SK-N-SH (cell line): ENCODE data around the gene NIPAL4. TPM values are rescaled to one million over a fixed set of nuclear protein-coding genes. Genes with fewer than 3 reads are reported as not detected.

Source experiments
- CTCF ChIA-PET: fragments of 300-600, 350-600 bp; formaldehyde crosslinking; extraction: SDS; loops from one replicate; lab custom pipeline; 2021; lab: Yijun Ruan, JAX
- POLR2A ChIA-PET: fragments of 350-600 bp; sonication (Branson Sonifier 250); formaldehyde crosslinking; extraction: SDS; loops from one replicate; lab custom pipeline; 2020; ENCODE audit warnings: antibody characterized with exemption, inconsistent platforms; lab: Yijun Ruan, JAX
- DNase-seq: peaks from one replicate; pipeline ENCODE4 v3.0.0; 2012
- H2AFZ ChIP-seq: fragments of 200-600 bp; sonication (generic); 2 replicates; pipeline ENCODE4 v1.8.1; 2016; ENCODE audit warnings: antibody characterized with exemption, mild to moderate bottlenecking, low read depth
- H3F3A ChIP-seq: fragments of 200-600 bp; sonication (generic); replicated peaks from 2 replicates; pipeline ENCODE3; 2016; ENCODE audit warnings: antibody characterized with exemption, mild to moderate bottlenecking; ENCODE audit not compliant: insufficient read depth
- H3K27ac ChIP-seq, 2 experiments: fragments of 200-500 bp in 1 of 2; fragments of 200-600 bp in 1 of 2; sonication (Bioruptor generic) in 1 of 2; sonication (generic), shearing (Covaris generic) in 1 of 2; 2 replicates each; pipeline versions ENCODE4 v1.5.1 to v1.6.1; 2014 to 2016; ENCODE audit warnings: low read depth in 2 of 2, inconsistent platforms in 1 of 2, low read length in 1 of 2, mild to moderate bottlenecking in 1 of 2, mixed read lengths in 1 of 2
- H3K27me3 ChIP-seq: fragments of 200-600 bp; sonication (generic), shearing (Covaris generic); 2 replicates; pipeline ENCODE4 v1.6.1; 2016; ENCODE audit warnings: mixed run types; ENCODE audit not compliant: insufficient read depth
- H3K36me3 ChIP-seq, 2 experiments: fragments of 200-500 bp in 1 of 2; fragments of 200-600 bp in 1 of 2; sonication (Bioruptor generic) in 1 of 2; sonication (generic) in 1 of 2; replicated peaks in 1 of 2; 2 replicates each; pipeline versions ENCODE3 to v1.5.1; 2014 to 2016; ENCODE audit warnings: low read length in 1 of 2, mild to moderate bottlenecking in 1 of 2; ENCODE audit not compliant: insufficient read depth in 2 of 2, control insufficient read depth in 1 of 2
- H3K4me1 ChIP-seq, 2 experiments: fragments of 200-500 bp in 1 of 2; fragments of 200-600 bp in 1 of 2; sonication (Bioruptor generic) in 1 of 2; sonication (generic), shearing (Covaris generic) in 1 of 2; 2 replicates each; pipeline versions ENCODE4 v1.5.1 to v1.6.1; 2014 to 2016; ENCODE audit warnings: low read depth in 1 of 2, low read length in 1 of 2, mixed run types in 1 of 2; ENCODE audit not compliant: insufficient read depth in 2 of 2, control insufficient read depth in 1 of 2
- H3K4me2 ChIP-seq: fragments of 200-600 bp; sonication (generic), shearing (Covaris generic); 2 replicates; pipeline ENCODE4 v1.6.1; 2017; ENCODE audit warnings: mixed run types
- H3K4me3 ChIP-seq, 2 experiments: fragments of 200-500 bp in 1 of 2; fragments of 200-600 bp in 1 of 2; sonication (Bioruptor generic) in 1 of 2; sonication (generic), shearing (Covaris generic) in 1 of 2; 2 replicates each; pipeline versions ENCODE4 v1.5.1 to v1.8.1; 2014 to 2016; ENCODE audit warnings: low read depth in 2 of 2, inconsistent platforms in 1 of 2, low read length in 1 of 2, mild to moderate bottlenecking in 1 of 2, mixed read lengths in 1 of 2, moderate library complexity in 1 of 2
- H3K79me2 ChIP-seq: fragments of 200-600 bp; sonication (generic); 2 replicates; pipeline ENCODE4 v1.8.1; 2017; ENCODE audit warnings: mild to moderate bottlenecking; ENCODE audit not compliant: insufficient read depth
- H3K9ac ChIP-seq: fragments of 200-600 bp; sonication (generic); 2 replicates; pipeline ENCODE4 v1.6.1; 2017; ENCODE audit warnings: mixed run types
- H3K9me2 ChIP-seq: fragments of 200-600 bp; sonication (generic); 2 replicates; pipeline ENCODE4 v1.6.1; 2017; ENCODE audit warnings: mixed run types
- H3K9me3 ChIP-seq: fragments of 200-600 bp; sonication (generic); 2 replicates; pipeline ENCODE4 v1.6.1; 2017; ENCODE audit warnings: mixed run types, mild to moderate bottlenecking, moderate library complexity
- H4K20me1 ChIP-seq: fragments of 200-600 bp; sonication (generic); 2 replicates; pipeline ENCODE4 v1.6.1; 2017; ENCODE audit warnings: mild to moderate bottlenecking, mixed run types; ENCODE audit not compliant: insufficient read depth
- ELF1 ChIP-seq: IDR thresholded peaks from 2 replicates; pipeline ENCODE4 v1.4.0; 2012
- EP300 ChIP-seq, 2 experiments: IDR thresholded peaks; 2 replicates each; pipeline versions ENCODE4 v1.4.0 to v1.6.1; 2012; ENCODE audit warnings: borderline replicate concordance in 1 of 2, low read depth in 1 of 2, low read length in 1 of 2
- EZH2phosphoT487 ChIP-seq: fragments of 200-600 bp; sonication (generic); IDR thresholded peaks from 2 replicates; pipeline ENCODE4 v1.6.1; 2017; ENCODE audit warnings: low read depth, mixed run types, mild to moderate bottlenecking, antibody characterized with exemption, moderate library complexity, borderline replicate concordance
- FOSL2 ChIP-seq: IDR thresholded peaks from 2 replicates; pipeline ENCODE4 v1.4.0; 2012; ENCODE audit warnings: low read depth, mild to moderate bottlenecking, moderate library complexity, borderline replicate concordance
- FOXJ3 ChIP-seq: sonication (generic); formaldehyde crosslinking; IDR thresholded peaks from 2 replicates; pipeline ENCODE4 v1.5.1; 2020; ENCODE audit warnings: mild to moderate bottlenecking, missing genetic modification reagents
- GABPA ChIP-seq: IDR thresholded peaks from 2 replicates; pipeline ENCODE4 v1.4.0; 2012; ENCODE audit warnings: low read depth, mild to moderate bottlenecking
- IRF3 ChIP-seq: fragments of 150-350 bp; IDR thresholded peaks from 2 replicates; pipeline ENCODE4 v1.6.1; 2016; ENCODE audit warnings: mild to moderate bottlenecking, low read depth, low read length
- MAX ChIP-seq: IDR thresholded peaks from 2 replicates; pipeline ENCODE4 v1.4.0; 2012; ENCODE audit warnings: low read depth
- MEF2A ChIP-seq: IDR thresholded peaks from 2 replicates; pipeline ENCODE4 v1.4.0; 2012; ENCODE audit warnings: low read depth, borderline replicate concordance
- MXI1 ChIP-seq: IDR thresholded peaks from 2 replicates; pipeline ENCODE4 v1.6.1; 2012; ENCODE audit warnings: mild to moderate bottlenecking, low read depth, low read length, improper control_type of control experiment
- PBX3 ChIP-seq: IDR thresholded peaks from 2 replicates; pipeline ENCODE4; 2012
- POLR2AphosphoS5 ChIP-seq: IDR thresholded peaks from 2 replicates; pipeline ENCODE4 v1.6.1; 2012; ENCODE audit warnings: low read depth, low read length
- RCOR1 ChIP-seq: fragments of 150-350 bp; IDR thresholded peaks from 2 replicates; pipeline ENCODE4 v1.6.1; 2017; ENCODE audit warnings: antibody characterized with exemption, low read length
- REST ChIP-seq: IDR thresholded peaks from 2 replicates; pipeline ENCODE4 v1.6.1; 2012; ENCODE audit warnings: mild to moderate bottlenecking, low read depth, low read length, moderate library complexity
- RFX5 ChIP-seq: IDR thresholded peaks from 2 replicates; pipeline ENCODE4 v1.6.1; 2012; ENCODE audit warnings: mild to moderate bottlenecking, improper control_type of control experiment, low read length
- SMC3 ChIP-seq: IDR thresholded peaks from 2 replicates; pipeline ENCODE4 v1.6.1; 2012; ENCODE audit warnings: low read depth, low read length, improper control_type of control experiment
- TCF12 ChIP-seq: IDR thresholded peaks from 2 replicates; pipeline ENCODE4 v1.4.0; 2012
- WGBS: methylation state at CpG from one replicate; pipeline ENCODE4 v1.1.6; 2017; ENCODE audit warnings: low lambda C conversion rate; 5-methylcytosine and 5-hydroxymethylcytosine counted together
- polyA plus RNA-seq, 3 experiments: library from polyadenylated mRNA; depleted of rRNA; stranded (reverse); fragments of >200 nt; gene quantifications; 2 replicates each; pipeline ENCODE4 v1.2.3, GENCODE V29; 2012
- TF ChIP-seq, protein P1 (sequence below): IDR thresholded peaks from 2 replicates; pipeline ENCODE4 v1.4.0; 2012; ENCODE audit warnings: low read depth, borderline replicate concordance

NIPAL4 gene
- polyA plus RNA-seq, 1 of the 3 experiments (the other 2 are of a cell fraction): 2.3 TPM

- H3K9me3 ChIP-seq: no peaks in the 10 kb centered on the region
- H4K20me1 ChIP-seq: no peaks in the 10 kb centered on the region; the same call in 1 of the 2 replicates
- no peaks in the 10 kb centered on the region for H3K27me3 ChIP-seq
- ChIA-PET CTCF (interaction anchor here (1.3 kb wide), 1 partner anchor 21 kb away, joined by 5 read pairs; no protein-coding TSS in a partner anchor), POLR2A (no interaction called here)
- 79% methylated on average over 3 of the region's 10 CpGs for WGBS
- H2AFZ ChIP-seq: no peak overlapping the region
- peaks cover 11% of the 10 kb centered on the region for H3F3A ChIP-seq
- peaks cover 43% of the 10 kb centered on the region for H3K79me2 ChIP-seq
- H3K27ac ChIP-seq: no peak overlapping the region
- peaks cover 0 to 14% of the 10 kb centered on the region in 2 experiments; a peak in 1 of 4 replicates for H3K4me1 ChIP-seq
- peaks cover 36 to 83% of the 10 kb centered on the region in 2 experiments for H3K36me3 ChIP-seq
- no peak overlapping the region for H3K4me2 ChIP-seq
- peak; percentile 29 for DNase-seq
- no peak overlapping the region for H3K9ac ChIP-seq
- no peak overlapping the region for H3K4me3 ChIP-seq
- TF ChIP-seq MEF2A (no peak), TCF12 (no peak), IRF3 (no peak), GABPA (no peak), RCOR1 (no peak), RFX5 (no peak), EP300 (IDR thresholded peaks at IDR 0.05; ENCODE audit: borderline replicate concordance in 1 of 2, low read depth in 1 of 2, low read length in 1 of 2) (no peak), MAX (no peak), SMC3 (no peak), FOSL2 (no peak), ELF1 (no peak), PBX3 (no peak), POLR2AphosphoS5 (no peak), FOXJ3 (CRISPR knock-in tag) (no peak), EZH2phosphoT487 (no peak), MXI1 (no peak), REST (no peak)
- TF ChIP-seq, protein P1, sequence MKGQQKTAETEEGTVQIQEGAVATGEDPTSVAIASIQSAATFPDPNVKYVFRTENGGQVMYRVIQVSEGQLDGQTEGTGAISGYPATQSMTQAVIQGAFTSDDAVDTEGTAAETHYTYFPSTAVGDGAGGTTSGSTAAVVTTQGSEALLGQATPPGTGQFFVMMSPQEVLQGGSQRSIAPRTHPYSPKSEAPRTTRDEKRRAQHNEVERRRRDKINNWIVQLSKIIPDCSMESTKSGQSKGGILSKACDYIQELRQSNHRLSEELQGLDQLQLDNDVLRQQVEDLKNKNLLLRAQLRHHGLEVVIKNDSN: no peak
- TF ChIP-seq, all 33 proteins: peak for 0
- no peaks in the 10 kb centered on the region for H3K9me2 ChIP-seq
Observed at GRCh38 chr5:157497875-157498611, 38.0 kb downstream of the NIPAL4 start.
